NOMO-1 treated with DMSO at 0.1 percent for 48 hours (cell line): Measurements from ENCODE around the gene UST.
"Not testable (repeated sequence)": the region's sequence is repeated elsewhere in the genome, so short reads cannot be mapped to it uniquely, and the experiment has no call there.

Experiments
- DNase-seq: peaks from one replicate; lab custom pipeline; 2025; ENCODE audit not compliant: unreplicated experiment; lab: John Stamatoyannopoulos, UW

Gene UST

GRCh38 chr6:148864941-148865340 is 118.1 kb downstream of the UST start:
- DNase-seq = no peak

GRCh38 chr6:148866657-148867268 is 119.9 kb downstream of the UST start:
- DNase-seq = peak; percentile 29

GRCh38 chr6:148867862-148868261 is 121.0 kb downstream of the UST start:
- peak; percentile 22 for DNase-seq

- DNase-seq = peak; percentile 63
Observed at GRCh38 chr6:148868314-148868713, 121.5 kb downstream of the UST start.

- DNase-seq = no peak
Observed at GRCh38 chr6:148868901-148869300, 122.1 kb downstream of the UST start.

GRCh38 chr6:148869585-148869984 is 122.8 kb downstream of the UST start:
- DNase-seq = peak; percentile 86

GRCh38 chr6:148873154-148873553 is 126.3 kb downstream of the UST start:
- no peak for DNase-seq

GRCh38 chr6:148873868-148874267 is 127.0 kb downstream of the UST start:
- DNase-seq = no peak

GRCh38 chr6:148874698-148875293 is 128.0 kb downstream of the UST start:
- DNase-seq = no peak

- DNase-seq = peak; percentile 43
Observed at GRCh38 chr6:148878683-148879082, 131.9 kb downstream of the UST start.

GRCh38 chr6:148880742-148881141 is 133.9 kb downstream of the UST start:
- not testable (repeated sequence) for DNase-seq

- DNase-seq = no peak
Observed at GRCh38 chr6:148881593-148882311, 134.9 kb downstream of the UST start.

- DNase-seq = peak; percentile 42
Observed at GRCh38 chr6:148883270-148883669, 136.4 kb downstream of the UST start.

- no peak for DNase-seq
Observed at GRCh38 chr6:148884461-148884860, 137.6 kb downstream of the UST start.

GRCh38 chr6:148885136-148885865 is 138.5 kb downstream of the UST start:
- peak; percentile 86 for DNase-seq

GRCh38 chr6:148885925-148886845 is 139.4 kb downstream of the UST start:
- no peak for DNase-seq

- no peak for DNase-seq
Observed at GRCh38 chr6:148887181-148887580, 140.4 kb downstream of the UST start.

- no peak for DNase-seq
Observed at GRCh38 chr6:148888856-148889255, 142.0 kb downstream of the UST start.

- no peak for DNase-seq
Observed at GRCh38 chr6:148890096-148890495, 143.3 kb downstream of the UST start.

GRCh38 chr6:148890652-148891404 is 144.0 kb downstream of the UST start:
- DNase-seq = no peak
